Measurements from ENCODE around the gene TCF23. TPM values are rescaled to one million over a fixed set of nuclear protein-coding genes. Genes with fewer than 3 reads are reported as not detected.
"Not testable (repeated sequence)": the region's sequence is repeated elsewhere in the genome, so short reads cannot be mapped to it uniquely, and the experiment has no call there.

TCF23 gene
- total RNA-seq, 2 donors from 2014 or later: not detected

DNA sequence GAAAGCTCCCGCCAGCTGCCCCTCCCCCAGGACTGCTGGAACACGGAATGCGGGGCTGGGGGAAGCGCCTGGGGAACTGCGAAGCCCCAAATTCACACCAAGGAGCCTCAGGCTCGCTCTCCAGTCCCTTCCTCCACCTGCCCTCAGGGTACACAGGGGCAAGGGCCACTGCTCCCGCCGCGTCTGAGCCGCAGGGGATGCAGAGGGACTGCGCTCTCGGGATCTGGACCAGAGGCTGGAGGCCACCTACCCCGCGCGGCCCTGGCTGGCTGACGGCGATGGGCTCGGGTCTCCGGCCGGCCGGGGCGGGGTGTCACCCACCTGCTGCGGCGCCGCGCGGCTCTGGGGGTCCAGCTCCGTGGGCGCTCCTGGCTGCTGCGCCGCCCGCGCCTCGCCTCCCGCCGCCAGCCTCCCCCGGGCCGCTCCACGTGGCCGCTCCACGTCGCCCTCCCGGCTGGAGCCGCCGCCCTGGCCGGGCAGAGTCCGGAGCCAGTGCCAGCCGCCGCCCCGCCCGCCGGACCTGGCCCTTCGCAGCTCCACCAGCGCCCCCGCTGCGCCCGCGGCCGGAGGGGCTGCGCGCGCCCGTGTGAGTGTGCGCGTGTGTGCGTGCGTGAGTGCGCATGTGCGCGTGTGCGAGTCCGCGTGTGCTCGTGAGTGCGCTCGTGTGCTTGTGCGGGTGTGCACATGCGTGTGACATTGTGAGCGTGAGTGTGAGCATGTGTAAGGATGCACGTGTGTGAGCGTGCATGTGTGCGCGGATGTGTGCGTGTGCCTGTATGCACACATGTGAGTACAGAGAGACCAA, 30.1 kb upstream of the TCF23 start, which contains the start of gene CGREF1:
TSS of gene CGREF1 (minus strand) at position 604 of the 805 bp plus-strand sequence. CDS start 14,762 bp downstream, outside the sequence.
- DNase-seq (ENCODE audit: low spot score) (no peak), ATAC-seq (ENCODE audit: insufficient number of reproducible peaks, low FRiP score, low read depth) (no peak)
- Histone ChIP-seq H3K27me3 (replicated peaks; ENCODE audit: insufficient read depth) (no peaks in the 10 kb centered on the region), H3K9me3 (no peaks in the 10 kb centered on the region), H3K4me3 (peak within 1 kb of the TSS; percentile 68), H3K27ac (no peak within 1 kb of the TSS), H3K36me3 (no peaks in the 10 kb centered on the region), H3K4me1 (ENCODE audit: control insufficient read depth in 1 of 2, low read depth in 2 of 2) (peaks cover 9 to 15% of the 10 kb centered on the region in 2 donors)
- TF ChIP-seq, protein P1, sequence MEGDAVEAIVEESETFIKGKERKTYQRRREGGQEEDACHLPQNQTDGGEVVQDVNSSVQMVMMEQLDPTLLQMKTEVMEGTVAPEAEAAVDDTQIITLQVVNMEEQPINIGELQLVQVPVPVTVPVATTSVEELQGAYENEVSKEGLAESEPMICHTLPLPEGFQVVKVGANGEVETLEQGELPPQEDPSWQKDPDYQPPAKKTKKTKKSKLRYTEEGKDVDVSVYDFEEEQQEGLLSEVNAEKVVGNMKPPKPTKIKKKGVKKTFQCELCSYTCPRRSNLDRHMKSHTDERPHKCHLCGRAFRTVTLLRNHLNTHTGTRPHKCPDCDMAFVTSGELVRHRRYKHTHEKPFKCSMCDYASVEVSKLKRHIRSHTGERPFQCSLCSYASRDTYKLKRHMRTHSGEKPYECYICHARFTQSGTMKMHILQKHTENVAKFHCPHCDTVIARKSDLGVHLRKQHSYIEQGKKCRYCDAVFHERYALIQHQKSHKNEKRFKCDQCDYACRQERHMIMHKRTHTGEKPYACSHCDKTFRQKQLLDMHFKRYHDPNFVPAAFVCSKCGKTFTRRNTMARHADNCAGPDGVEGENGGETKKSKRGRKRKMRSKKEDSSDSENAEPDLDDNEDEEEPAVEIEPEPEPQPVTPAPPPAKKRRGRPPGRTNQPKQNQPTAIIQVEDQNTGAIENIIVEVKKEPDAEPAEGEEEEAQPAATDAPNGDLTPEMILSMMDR (IDR thresholded peaks at IDR 0.05): no peak

DNA sequence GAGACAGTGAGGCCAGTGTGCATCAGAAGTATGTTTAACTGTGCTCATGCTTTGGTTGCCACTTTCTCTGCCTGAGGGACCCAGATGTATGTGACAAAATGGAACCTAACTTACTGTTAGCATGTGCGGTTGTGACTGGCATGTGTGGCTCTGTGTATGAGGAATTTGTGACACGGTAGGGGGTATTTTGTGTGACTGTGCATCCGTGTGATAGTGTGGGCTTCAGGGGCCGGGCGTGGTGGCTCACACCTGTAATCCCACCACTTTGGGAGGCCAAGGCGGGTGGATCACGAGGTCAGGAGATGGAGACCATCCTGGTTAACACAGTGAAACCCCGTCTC, 29.5 kb upstream of the TCF23 start:
- not testable (repeated sequence) for H3K9me3 ChIP-seq; H3K27me3 ChIP-seq (replicated peaks; ENCODE audit: insufficient read depth); ATAC-seq (ENCODE audit: insufficient number of reproducible peaks, low FRiP score, low read depth); H3K36me3 ChIP-seq; H3K27ac ChIP-seq; DNase-seq (ENCODE audit: low spot score)
- Histone ChIP-seq H3K4me3 (peak overlapping the region; percentile 68), H3K4me1 (ENCODE audit: control insufficient read depth in 1 of 2, low read depth in 2 of 2) (peaks cover 9 to 15% of the 10 kb centered on the region in 2 donors)

DNA sequence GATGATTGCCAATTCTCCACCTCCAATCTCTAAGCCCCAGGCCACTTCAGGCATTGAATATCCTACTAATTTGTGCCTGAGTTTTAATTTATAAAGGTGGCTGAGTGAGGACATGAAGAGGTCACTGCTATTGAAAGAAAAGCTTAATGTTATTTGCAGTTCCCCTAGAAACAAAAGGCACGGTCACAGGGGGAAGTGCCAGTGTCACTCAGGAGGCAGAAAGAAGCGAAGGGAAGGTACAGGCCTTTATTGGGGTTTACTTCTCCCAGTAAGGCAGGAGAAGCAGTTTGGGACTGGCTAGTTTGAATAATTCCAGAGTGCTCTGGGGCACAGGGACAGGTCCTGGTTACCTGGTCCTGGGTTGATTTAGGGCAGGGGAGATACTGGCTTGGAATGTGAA, 26.9 kb upstream of the TCF23 start:
- Histone ChIP-seq H3K36me3 (no peaks in the 10 kb centered on the region), H3K9me3 (no peaks in the 10 kb centered on the region), H3K27me3 (replicated peaks; ENCODE audit: insufficient read depth) (no peaks in the 10 kb centered on the region), H3K4me3 (no peak overlapping the region), H3K27ac (no peak overlapping the region), H3K4me1 (ENCODE audit: control insufficient read depth in 1 of 2, low read depth in 2 of 2) (peaks cover 9 to 15% of the 10 kb centered on the region in 2 donors)
- TF ChIP-seq, protein P1 (IDR thresholded peaks at IDR 0.05): no peak
- ATAC-seq (ENCODE audit: insufficient number of reproducible peaks, low FRiP score, low read depth) (no peak), DNase-seq (ENCODE audit: low spot score) (no peak)

DNA sequence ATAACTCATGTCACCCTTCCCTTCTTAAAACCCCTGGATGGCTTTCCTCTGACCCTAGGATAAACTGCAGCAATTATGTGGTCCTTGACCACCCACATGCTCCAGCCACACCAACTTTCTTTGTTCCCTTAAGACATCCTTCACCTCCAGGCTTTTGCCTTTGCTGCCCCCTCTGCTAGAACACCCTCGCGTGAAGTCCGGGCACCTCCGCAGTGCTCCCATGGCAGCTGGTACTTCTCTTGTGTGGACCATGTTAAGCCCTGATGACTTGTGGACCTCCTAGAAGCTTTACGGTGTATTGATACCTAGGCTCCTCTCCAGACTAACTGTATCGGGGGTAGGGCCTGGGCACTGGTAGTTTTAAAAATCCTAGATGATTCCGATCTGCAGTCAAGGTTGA, 26.0 kb upstream of the TCF23 start:
- H3K36me3 ChIP-seq: no peaks in the 10 kb centered on the region
- no peak overlapping the region for H3K27ac ChIP-seq
- TF ChIP-seq, protein P1 (IDR thresholded peaks at IDR 0.05): no peak
- peaks cover 9 to 15% of the 10 kb centered on the region in 2 donors for H3K4me1 ChIP-seq (ENCODE audit: control insufficient read depth in 1 of 2, low read depth in 2 of 2)
- H3K4me3 ChIP-seq: peak overlapping the region; percentile 87
- no peak for DNase-seq (ENCODE audit: low spot score)
- ATAC-seq (ENCODE audit: insufficient number of reproducible peaks, low FRiP score, low read depth): no peak
- no peaks in the 10 kb centered on the region for H3K27me3 ChIP-seq (replicated peaks; ENCODE audit: insufficient read depth)
- H3K9me3 ChIP-seq: no peaks in the 10 kb centered on the region

DNA sequence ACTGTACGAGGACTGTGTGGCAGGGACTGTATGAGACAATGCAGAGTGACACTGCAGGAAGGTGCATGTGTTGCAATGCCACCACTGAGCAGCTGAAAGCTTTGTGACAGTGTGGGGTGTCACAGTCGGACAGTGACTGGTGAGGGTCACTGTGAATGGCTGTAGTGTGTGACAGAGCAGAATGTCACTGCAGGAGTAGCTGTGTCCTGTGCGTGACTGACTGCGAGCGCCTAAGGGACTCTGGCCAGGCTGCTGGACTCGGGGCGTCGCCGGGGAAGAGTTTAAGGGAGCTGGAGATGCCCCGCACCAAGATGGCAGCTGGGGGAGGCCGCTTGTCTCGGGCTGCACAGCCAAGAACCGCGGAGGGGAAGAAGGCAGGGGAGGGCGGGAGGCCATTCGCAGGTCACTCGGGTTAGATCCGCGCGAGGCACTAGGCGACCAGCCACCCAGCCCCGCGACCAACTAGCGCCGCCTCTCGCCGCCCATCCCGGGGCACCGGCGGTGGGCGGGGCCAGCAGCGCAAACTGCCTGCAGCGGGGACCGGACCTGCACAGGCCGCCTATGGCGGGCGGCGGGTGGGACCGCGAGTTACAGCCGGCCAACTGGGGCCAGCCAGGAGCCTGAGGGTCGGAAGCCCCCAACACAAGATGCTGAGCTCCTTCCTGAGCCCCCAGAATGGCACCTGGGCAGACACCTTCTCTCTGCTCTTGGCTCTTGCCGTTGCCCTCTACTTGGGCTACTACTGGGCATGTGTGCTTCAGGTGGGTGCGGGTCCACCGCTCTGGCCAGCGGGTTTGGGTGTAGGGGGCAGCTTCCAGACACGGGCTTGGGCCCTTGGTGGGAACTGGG, 25.3 kb upstream of the TCF23 start, which contains the start of gene ABHD1:
TSS of gene ABHD1 (plus strand) at position 514 of the 849 bp plus-strand sequence. CDS start at position 648, 134 bp downstream.
- no peaks in the 10 kb centered on the region for H3K27me3 ChIP-seq (replicated peaks; ENCODE audit: insufficient read depth)
- H3K27ac ChIP-seq: peak within 1 kb of the TSS in 1 of 2 donors; percentile 12
- H3K36me3 ChIP-seq: no peaks in the 10 kb centered on the region
- TF ChIP-seq, protein P1 (IDR thresholded peaks at IDR 0.05): no peak
- no peak for ATAC-seq (ENCODE audit: insufficient number of reproducible peaks, low FRiP score, low read depth)
- DNase-seq (ENCODE audit: low spot score): no peak
- H3K4me3 ChIP-seq: peak within 1 kb of the TSS; percentile 87
- peaks cover 4 to 8% of the 10 kb centered on the region in 2 donors for H3K4me1 ChIP-seq (ENCODE audit: control insufficient read depth in 1 of 2, low read depth in 2 of 2)
- no peaks in the 10 kb centered on the region for H3K9me3 ChIP-seq

Data from thoracic aorta (tissue), 2 donors.